ENCODE results near the gene BCCIP.

Gene BCCIP

GRCh38 chr10:125822878-125823662 lies at the start of gene BCCIP, which contains the start of gene UROS:
BCCIP (plus strand) TSS chr10:125823546; CDS start chr10:125823558, 12 bp downstream.
UROS (minus strand) TSS chr10:125823258; CDS start chr10:125816499, 6,759 bp downstream.
- peak; percentile 83 for DNase-seq (ENCODE audit: low spot score)

GRCh38 chr10:125773687-125774543 lies 49.4 kb upstream of the BCCIP start:
- DNase-seq (ENCODE audit: low spot score), result no peak

GRCh38 chr10:125774581-125775191 lies 48.7 kb upstream of the BCCIP start:
- no peak for DNase-seq (ENCODE audit: low spot score)

- no peak for DNase-seq (ENCODE audit: low spot score)
Measured at GRCh38 chr10:125775491-125776106, 47.7 kb upstream of the BCCIP start, which contains the start of gene MMP21. MMP21 (minus strand) TSS chr10:125775821; CDS start chr10:125775821, 0 bp downstream.

GRCh38 chr10:125777806-125778205 lies 45.5 kb upstream of the BCCIP start:
- no peak for DNase-seq (ENCODE audit: low spot score)

GRCh38 chr10:125778556-125778955 lies 44.8 kb upstream of the BCCIP start:
- no peak for DNase-seq (ENCODE audit: low spot score)

- no peak for DNase-seq (ENCODE audit: low spot score)
Measured at GRCh38 chr10:125779403-125780327, 43.7 kb upstream of the BCCIP start.

GRCh38 chr10:125781374-125781773 lies 42.0 kb upstream of the BCCIP start:
- DNase-seq (ENCODE audit: low spot score), result no peak

- DNase-seq (ENCODE audit: low spot score), result no peak
Measured at GRCh38 chr10:125782054-125782453, 41.3 kb upstream of the BCCIP start.

- DNase-seq (ENCODE audit: low spot score), result no peak
Measured at GRCh38 chr10:125782616-125783015, 40.7 kb upstream of the BCCIP start.

GRCh38 chr10:125783408-125783807 lies 39.9 kb upstream of the BCCIP start:
- DNase-seq (ENCODE audit: low spot score), result no peak

- no peak for DNase-seq (ENCODE audit: low spot score)
Measured at GRCh38 chr10:125783957-125784356, 39.4 kb upstream of the BCCIP start.

GRCh38 chr10:125785791-125786190 lies 37.6 kb upstream of the BCCIP start:
- no peak for DNase-seq (ENCODE audit: low spot score)

- no peak for DNase-seq (ENCODE audit: low spot score)
Measured at GRCh38 chr10:125788156-125789034, 35.0 kb upstream of the BCCIP start.

GRCh38 chr10:125792342-125793300 lies 30.7 kb upstream of the BCCIP start:
- no peak for DNase-seq (ENCODE audit: low spot score)

- DNase-seq (ENCODE audit: low spot score), result peak; percentile 93
Measured at GRCh38 chr10:125795128-125795527, 28.2 kb upstream of the BCCIP start.

- DNase-seq (ENCODE audit: low spot score), result no peak
Measured at GRCh38 chr10:125795637-125796190, 27.6 kb upstream of the BCCIP start.

- no peak for DNase-seq (ENCODE audit: low spot score)
Measured at GRCh38 chr10:125797424-125797823, 25.9 kb upstream of the BCCIP start.

Data from globus pallidus (tissue), 1 donor.